ENCODE data around the gene TENM4.

TENM4 gene

DNA sequence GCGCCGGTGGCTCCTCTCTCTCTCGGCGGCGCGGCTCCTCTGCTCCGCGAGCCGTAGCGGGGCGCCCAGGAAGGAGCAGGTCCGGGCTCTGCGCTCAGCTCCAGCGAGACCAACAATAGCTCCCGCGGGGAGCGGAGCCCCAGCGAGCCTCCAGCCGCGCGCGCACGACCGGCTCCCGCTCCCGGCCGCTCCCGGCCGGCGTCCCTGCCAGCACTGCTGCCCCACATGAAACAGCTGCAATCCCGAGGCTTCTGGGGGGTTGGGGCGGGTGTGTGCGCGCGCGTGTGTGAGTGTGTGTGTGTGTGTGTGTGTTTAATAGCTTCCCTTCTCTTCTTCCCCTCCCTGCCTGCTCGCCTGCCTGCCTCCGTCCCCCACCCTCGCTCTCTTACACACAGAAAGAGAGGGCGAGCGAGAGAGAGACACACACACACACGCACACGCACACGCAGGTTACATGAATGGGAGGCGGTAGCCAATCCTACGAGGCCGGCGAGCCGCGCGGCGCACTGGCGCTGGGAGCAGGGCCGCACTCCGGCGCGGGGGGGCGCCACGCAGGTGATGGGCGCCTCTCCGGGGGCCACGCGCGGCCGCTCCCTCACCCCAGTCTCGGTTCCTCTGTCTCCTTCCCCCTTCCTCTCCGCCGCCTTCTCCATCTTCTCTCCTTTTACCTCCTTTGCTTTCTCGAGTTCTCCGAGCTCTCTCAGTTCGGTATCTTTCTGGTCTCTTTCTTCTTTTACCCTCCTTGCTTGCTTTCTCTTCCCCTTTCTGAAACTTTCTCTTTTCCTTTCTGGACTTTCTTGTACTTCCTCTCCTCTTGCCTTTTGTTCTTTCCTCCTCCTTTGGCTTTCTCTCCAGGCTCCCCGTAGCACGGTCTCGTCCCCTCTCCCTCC lies at the start of gene TENM4:
Gene TENM4, minus strand, starts transcription at position 460 of the 890 bp plus-strand sequence. CDS start 371,086 bp downstream, outside the sequence.
- no peak for DNase-seq (ENCODE audit: low read depth in 3 of 3)

DNA sequence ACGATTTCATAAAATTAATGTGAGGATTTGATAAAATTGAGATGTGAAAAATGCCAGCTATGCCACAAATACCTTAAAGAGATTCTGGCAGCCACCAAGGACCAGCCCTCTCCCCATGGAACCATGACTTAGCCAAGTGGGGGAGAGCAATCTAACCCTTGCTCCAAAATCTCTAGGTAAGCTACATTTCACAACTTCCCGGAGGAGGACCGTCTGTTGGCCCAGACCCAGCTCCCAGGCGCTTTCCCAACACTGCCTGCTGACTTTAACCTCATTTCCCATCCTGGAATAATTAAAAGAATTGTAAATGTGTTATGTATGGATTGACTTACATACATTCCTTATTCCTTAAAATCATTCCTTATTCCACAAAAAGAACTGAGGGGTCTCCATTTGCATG lies 47.5 kb upstream of the TENM4 start:
- DNase-seq (ENCODE audit: low read depth in 3 of 3), result no peak

DNA sequence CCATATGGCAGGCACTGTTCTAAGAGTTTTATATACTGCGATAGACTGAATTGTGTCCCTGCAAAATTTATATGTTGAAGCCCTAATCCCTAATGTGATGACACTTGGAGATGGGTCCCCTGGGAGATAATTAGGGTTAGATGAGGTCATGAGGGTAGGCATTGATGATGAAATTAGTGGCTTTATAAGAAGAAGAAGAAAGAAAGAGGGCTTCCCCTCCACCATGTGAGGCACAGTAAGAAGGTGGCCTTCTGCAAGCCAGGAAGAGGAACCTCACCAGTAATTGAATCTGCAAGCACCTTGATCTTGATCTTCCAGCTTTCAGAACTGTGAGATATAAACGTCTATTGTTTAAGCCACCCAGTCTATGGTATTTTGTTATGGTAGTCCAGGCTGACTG lies 46.6 kb upstream of the TENM4 start:
- DNase-seq (ENCODE audit: low read depth in 3 of 3), result no peak

DNA sequence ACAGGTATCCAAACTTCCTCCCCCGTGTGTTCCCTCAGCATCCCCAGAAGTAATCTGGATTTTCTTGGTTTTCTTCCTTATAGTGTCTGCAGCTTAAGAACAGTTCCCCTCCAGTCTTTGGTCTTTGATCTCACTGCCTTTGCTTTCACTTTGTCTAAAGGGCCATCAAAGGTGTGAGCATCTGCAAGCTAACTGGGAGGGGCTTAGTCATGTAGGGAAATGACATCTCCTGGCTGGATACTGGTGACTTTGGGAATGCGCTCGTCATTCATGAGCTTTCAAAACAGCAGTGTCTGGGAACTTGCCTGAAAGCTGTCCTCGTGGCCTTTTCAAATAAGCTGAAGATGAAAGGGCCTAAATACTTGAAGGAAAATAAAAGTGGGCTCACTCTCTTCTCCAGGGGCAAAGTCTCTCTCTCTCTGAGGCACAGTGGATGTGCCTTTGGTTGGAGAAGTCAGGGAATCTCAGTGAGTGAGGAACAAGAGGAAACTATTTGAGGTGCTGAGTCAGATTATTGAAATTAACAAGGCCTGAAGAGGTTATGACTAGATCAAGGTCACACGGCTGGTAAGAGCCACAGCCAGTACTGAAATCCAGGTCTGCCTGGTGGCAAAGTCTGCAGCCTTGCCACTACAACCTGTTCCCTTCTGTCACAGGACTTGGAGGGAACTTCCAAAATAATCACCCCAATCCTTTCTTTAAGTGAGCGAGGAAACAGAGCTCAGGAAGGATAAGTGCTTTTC lies 45.6 kb upstream of the TENM4 start:
- no peak for DNase-seq (ENCODE audit: low read depth in 3 of 3)

DNA sequence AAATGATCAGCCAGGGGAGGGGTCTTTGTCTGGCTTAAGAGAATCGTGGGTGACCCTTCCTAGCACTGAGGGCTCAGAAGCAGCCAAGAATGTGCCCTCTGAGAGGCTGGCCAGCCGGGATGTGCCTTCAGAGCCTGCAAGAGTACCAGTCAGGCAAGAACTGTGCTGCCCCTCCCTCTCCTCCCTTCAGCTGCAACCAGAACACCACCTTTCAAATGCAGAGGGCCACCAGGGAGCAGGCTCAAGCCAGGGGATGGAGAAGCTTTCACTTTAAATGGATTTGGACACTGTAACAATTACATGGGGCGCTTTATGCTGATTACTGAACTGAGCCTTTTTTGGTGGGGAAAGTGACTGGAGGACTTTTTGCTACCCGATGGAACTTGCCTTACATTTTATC lies 44.9 kb upstream of the TENM4 start:
- no peak for DNase-seq (ENCODE audit: low read depth in 3 of 3)

DNA sequence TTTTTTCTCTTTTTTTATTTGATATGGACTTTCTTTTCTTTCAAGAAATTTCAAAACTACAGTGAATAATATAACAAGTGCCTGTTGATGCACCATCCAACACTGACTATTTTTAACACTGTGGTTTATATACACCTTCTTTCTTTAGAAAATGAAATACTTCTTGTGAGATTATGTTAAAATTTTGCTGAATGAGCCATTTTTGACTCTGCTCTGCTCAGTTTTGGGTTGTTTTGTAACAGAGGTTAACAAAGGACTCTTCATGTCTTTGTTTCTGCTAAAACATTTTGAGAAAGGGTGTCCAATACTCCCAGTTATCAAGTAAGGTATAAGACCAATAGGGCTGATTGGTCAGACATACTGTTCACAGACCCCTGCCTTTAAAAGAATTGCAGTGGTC lies 44.0 kb upstream of the TENM4 start:
- no peak for DNase-seq (ENCODE audit: low read depth in 3 of 3)

DNA sequence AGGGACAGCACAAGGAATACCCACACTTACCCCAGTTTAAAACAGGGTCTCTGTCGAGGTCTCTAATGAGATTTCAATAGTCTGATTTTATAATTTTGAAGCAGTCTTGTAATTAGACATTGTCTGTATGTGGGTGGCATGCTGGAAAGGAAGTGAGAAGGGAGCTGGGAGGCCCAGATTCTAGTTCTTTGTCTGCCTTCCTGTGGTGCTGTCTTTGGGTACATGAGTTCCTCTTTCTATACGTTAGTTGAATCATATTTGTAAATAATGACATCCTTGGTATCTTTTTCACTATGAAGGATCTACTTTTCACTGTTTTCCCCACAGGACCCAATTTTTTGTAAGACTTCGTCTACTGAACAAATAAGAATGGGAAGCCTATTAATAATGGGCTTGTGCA lies 42.0 kb upstream of the TENM4 start:
- DNase-seq (ENCODE audit: low read depth in 3 of 3), result no peak

DNA sequence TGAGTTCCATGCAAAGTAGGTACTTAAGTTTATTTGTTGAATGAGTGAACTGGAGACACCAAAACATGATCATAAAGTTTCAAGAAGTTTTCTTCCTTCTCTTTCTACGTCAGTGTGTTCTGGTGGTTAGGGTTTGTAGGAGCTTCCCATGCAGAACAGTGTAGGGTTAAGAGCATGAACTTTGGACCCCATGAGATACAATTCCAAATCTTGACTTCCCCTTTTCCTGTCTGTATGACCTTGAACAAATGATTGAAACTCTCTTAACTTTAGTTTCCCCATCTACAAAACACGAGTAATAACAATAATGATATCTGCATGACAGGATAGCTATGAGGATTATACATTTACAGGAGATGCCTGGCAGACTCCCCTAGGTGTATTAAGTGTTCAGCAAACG lies 41.0 kb upstream of the TENM4 start:
- no peak for DNase-seq (ENCODE audit: low read depth in 3 of 3)

DNA sequence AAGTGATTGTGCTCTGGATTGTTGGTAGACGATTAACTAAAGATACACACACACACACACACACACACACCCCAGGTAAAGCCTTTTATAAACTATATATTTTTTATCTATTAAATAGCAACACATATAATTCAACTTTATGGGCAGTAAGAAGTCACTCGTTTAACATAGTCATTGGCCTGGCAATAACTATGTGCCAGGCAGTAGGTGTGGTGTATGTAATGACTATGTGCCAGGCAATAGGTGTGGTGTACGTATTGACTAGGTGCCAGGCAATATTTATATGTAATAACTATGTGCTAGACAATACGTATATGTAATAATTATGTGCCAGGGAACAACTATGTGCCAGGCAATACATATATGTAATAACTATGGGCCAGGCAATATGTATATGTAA lies 40.0 kb upstream of the TENM4 start:
- DNase-seq (ENCODE audit: low read depth in 3 of 3), result no peak

DNA sequence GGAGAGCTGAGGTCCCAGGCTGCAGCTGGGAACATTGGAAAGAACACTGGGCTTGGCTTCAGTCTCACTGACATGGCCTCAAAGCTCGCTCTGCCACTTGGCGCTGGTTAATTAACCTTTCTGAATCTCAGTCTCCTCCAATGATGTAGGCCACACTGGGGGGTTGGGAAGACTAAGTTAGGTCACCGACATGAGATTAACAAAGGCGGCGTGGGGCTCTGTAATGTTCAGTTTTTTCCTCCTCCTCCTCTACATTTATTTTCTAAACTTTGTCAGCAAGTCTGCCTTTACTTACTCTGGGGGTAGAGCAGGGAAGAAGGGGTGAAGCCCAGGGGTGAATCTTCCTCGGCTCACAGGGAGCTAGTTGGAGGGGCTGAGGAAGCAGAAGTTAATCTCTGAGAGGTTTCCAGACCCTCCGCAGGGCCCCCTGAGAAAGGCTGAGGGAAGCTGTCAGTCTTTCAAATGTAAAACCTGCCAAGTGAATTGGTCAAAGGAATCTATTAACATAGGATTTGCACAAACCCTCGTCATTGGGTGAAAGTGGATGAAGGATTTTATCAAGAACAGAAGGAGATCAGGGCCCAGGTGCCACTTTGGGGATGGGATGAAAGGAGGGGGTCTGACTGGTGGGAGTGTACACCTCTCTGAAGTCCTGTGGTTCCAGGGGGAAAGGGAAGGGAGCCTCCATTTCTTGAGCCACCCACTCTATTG lies 32.1 kb upstream of the TENM4 start:
- DNase-seq (ENCODE audit: low read depth in 3 of 3), result no peak

DNA sequence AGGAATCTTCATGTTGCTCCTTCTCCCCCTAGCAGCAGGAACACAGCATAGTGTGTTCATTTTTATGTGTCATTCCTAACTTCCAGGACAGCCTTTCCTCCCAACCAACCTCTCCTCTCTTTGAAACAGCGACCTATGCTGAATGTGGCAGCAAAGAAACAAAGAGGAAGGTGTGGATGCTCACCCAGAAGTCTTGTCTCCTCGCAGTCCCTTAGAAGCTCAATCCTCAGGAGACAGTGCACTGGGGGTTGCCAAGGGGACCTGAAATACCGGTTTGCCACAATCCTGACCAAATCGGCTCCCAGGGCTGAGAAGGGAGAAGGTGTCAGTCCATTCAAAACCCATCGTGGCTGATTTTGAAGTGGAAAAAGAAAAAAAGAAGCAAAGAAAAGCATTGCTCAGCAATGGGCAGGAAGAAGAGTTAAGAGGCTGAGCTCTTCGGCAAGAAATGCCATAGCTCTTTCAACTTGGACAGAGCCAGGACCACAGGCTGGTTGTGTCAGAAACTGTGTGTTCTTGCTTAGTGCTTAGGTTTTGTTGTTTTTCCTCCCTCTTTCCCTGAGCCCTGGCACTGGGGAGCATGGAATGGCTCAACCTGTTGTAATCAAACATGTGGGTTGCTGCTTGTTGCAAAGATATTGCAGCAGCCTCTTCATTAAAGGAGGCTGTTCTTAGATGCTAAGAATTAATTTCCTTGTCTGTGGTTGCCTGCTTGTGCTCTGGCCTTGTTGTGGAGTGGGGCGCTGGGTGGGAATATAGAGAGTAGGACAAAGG lies 30.4 kb upstream of the TENM4 start:
- no peak for DNase-seq (ENCODE audit: low read depth in 3 of 3)

DNA sequence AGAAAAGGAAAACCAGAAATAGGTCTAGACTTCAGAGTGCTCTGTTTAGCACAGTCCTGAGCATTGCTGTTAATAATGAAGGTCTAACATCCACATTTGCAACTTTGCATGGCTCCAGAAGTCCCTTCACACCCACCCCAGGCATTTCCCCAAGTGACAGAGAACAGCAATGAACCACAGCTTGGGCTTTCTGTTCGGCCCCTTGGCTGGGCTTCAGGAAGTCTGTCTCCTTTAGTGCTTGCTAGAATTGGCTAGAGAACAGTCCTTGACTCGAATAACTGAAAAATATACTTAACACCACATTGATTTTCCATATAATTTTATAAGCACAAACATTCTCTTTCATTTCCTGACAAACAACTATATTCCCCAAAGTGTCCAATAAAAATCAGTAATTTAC lies 29.3 kb upstream of the TENM4 start:
- no peak for DNase-seq (ENCODE audit: low read depth in 3 of 3)

DNA sequence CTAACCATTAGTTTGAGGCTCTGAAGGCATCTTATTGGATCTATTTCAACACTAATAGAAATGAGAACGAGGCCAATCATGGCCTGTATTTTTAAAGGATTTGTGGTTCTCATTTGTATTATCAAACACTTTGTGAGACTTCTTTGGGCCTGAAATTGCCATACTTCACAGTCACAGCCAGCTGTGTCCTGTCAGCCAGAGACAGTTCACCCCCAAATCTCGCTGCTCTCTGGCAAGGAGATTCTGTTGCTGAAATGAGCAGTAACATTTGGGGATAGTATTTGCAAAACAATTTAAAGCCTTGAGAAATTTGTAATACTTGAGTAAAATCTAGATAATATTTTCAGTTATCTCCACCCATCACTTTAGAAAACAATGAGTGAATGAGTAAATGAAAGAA lies 26.9 kb upstream of the TENM4 start:
- DNase-seq (ENCODE audit: low read depth in 3 of 3), result no peak

DNA sequence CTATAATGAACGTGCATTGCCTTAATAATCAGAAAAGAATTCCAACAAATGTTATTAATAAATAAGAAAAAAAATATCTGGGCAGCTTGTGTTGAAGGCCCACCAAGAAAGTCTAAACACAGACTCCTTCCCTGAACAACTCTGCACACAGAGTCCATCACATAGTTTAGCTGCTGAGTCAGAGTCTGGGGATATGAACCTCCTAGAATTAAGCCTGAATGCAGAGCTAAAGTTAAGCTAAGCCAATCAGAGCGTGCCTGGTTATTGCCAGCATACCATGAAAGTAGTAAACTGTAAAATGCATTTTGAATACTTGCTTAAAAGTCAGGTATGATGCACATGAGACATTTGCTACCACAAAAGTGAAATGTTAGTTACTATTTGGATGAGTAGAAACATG lies 25.6 kb upstream of the TENM4 start:
- no peak for DNase-seq (ENCODE audit: low read depth in 3 of 3)

DNA sequence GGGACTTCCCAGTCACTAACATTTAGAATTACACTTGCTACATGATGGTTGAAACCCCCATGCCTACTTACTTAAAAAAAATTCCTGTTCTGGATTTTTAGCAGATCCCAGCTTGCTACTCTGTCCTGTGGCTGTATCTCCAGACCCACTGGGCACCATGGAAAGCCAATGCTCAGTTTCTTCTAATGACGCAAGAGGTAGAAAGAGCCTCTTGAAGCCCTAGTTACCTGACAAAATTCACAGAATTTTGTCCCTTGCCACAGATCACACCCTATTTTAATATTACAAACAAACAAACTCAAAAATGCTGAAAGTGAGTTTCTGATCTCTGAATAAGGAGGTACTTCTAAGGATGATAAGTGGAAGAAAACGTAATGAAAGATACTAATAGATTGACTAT lies 24.3 kb upstream of the TENM4 start:
- no peak for DNase-seq (ENCODE audit: low read depth in 3 of 3)

DNA sequence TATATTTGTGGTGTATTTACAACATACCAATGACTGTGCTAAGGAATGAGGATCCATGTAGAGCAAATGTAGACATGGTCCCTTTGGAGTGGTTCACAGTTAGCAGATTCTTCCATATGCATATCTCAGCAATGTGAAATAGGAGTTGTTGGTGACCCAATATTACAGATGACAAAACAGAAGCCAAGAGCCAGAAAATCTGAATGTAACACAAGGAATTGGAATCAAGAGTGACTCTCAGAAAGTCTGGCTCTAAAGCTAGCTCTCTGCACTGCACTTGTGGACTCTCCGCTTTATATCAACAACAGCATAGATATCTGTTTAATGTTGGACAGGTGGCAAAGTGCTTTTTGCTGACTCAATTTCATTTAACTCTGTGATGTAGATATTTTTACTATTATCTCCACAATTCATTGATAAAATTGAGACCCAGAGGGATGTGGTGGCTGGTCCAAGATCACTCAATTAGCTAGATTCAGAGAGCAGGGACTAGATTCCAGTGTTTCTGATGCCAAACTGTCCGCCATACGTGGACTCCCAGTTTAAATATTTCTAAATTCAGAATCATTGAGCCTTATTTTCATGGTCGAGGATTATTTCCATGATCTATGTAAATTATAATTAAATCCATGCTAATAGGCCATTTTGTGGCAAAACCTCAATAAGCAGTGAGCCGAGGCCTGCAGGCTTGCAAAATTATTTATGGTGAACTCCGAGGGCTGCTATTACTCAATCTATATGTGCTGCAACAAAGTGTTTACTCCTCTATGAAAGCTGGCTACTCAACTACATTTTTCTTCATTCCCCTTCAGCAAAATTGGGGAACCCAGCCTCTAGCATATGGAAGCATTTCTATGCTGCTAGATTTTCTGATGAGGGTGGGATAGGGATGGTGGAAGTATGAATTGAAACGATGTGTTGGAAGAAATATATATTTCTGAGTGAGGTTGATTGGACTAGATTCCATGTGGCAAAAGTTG lies 21.1 kb upstream of the TENM4 start:
- DNase-seq (ENCODE audit: low read depth in 3 of 3), result no peak

DNA sequence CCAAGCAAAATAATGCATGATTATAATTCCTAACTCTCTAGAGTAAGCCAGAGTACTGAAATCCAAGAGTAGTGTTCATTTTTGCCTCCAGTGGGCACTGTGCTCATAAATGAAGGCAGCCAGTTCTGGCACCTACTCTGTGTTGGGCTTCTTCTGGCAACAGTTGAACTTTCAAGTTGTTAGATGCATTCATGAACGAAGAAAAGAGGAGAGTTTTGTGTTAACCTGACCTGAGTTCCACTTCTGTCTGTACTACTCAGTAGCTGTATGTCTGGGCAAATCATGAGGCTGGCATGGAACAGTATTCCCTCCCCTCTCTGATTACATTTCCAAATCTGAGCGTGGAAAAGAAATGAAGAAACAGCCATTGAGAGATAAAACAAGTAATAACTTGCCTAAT lies 20.3 kb upstream of the TENM4 start:
- DNase-seq (ENCODE audit: low read depth in 3 of 3), result no peak

DNA sequence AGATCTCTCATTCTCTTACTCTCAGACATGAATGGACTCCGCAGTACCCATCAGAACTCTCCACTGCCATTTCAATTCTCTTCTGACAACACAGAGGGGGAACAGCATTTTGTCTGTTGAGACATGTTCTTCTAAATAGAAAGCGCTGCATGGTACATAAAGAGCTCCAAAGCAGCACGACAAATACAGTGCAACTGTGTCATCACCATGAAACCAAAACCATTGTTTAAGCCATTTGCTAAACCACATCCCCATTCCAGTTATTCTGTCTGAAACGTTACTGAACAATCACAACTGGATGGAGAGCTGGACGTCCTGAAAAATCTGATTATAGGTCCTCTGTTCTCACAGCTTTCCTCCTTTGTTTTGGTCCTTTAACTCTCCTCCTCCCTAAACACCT lies 17.9 kb upstream of the TENM4 start:
- no peak for DNase-seq (ENCODE audit: low read depth in 3 of 3)

DNA sequence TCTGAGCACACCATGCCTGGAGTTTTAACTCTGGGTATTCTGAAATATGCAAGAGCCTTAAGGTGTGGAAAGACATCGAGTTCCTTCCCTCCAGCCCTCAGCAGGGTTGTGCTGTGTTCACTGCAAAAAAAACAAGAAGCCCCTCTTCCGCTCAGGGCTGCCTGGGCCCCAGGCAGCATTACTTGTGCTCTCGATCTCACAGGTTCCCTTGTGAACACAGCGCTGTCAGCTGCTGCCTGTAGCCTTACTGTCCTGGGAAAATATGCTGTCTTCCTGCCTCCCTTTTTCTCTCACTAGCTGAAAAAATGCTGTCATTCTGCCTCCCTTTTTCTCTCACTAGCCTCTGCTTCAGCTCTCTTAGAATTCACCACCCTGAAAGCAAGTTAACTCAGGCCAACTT lies 15.7 kb upstream of the TENM4 start:
- no peak for DNase-seq (ENCODE audit: low read depth in 3 of 3)

DNA sequence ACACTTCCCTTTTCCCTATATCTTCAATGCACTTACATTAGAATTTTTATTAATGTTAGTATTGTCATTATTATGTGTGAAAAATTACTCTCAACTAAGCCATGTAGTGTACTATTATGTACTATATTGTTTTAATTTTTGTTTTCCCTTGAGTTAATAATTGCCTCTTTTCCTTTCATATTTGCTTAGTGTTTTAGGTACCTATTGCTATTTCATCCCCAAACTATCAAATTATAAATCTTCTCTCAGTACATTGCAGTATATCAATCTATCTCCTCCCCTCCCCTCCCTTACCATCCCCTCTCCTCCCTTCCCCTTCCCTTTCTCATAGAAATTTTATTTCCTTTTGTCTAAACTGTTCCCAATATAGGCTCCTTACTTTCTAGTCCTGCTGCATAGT lies 12.8 kb upstream of the TENM4 start:
- DNase-seq (ENCODE audit: low read depth in 3 of 3), result no peak

DNA sequence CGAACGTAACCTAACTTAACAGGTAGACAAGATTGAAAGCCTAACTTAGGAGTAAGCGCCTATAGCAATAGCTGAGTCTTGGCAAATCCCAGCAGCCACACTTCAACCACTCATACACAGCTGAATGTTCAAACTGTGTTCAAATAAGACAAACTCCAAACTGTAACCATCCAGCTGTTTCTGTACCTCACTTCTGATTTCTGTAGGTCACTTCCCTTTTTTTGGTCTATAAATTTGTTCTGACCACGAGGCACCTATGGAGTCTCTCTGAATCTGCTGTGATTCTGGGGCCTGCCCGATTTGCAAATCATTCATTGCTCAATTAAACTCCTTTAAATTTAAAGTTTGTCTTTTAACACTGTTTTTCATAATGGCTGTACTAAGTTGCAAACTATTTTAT lies 8.2 kb upstream of the TENM4 start:
- no peak for DNase-seq (ENCODE audit: low read depth in 3 of 3)

All from stimulated activated CD4-positive, alpha-beta T cell treated with anti-CD3 and anti-CD28 coated beads, TNF-alpha, amount 100 ng/mL, for 48 hours (primary cell).